Activated CD8-positive, alpha-beta memory T cell treated with anti-CD3 and anti-CD28 coated beads, Interleukin-2, amount 50 U/mL, for 4 hours (primary cell): ENCODE data around the gene COL26A1.

ENCODE experiments used
- DNase-seq: peaks from one replicate; pipeline ENCODE4 v3.0.0-alpha.2; 2020

The COL26A1 gene

DNA sequence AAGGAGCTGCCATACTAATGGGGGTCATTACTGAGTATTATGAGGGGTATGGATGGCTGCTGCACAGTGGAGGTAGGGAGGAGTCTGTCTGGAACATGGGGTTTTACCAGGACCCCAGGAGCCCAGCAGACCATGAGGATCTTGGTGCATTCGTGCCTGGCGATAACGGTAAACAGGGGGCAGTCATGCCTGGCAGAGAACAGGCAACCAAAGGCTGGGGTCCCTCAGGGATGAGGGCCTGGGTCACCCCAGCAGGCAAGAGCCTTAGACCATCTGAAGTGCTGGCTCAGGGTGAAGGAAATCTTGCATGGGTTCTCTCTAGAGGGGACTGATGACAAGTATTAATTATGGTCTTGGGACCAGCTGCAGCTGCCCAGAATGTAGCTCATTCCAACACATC is 220.3 kb downstream of the COL26A1 start:
- DNase-seq, result no peak

DNA sequence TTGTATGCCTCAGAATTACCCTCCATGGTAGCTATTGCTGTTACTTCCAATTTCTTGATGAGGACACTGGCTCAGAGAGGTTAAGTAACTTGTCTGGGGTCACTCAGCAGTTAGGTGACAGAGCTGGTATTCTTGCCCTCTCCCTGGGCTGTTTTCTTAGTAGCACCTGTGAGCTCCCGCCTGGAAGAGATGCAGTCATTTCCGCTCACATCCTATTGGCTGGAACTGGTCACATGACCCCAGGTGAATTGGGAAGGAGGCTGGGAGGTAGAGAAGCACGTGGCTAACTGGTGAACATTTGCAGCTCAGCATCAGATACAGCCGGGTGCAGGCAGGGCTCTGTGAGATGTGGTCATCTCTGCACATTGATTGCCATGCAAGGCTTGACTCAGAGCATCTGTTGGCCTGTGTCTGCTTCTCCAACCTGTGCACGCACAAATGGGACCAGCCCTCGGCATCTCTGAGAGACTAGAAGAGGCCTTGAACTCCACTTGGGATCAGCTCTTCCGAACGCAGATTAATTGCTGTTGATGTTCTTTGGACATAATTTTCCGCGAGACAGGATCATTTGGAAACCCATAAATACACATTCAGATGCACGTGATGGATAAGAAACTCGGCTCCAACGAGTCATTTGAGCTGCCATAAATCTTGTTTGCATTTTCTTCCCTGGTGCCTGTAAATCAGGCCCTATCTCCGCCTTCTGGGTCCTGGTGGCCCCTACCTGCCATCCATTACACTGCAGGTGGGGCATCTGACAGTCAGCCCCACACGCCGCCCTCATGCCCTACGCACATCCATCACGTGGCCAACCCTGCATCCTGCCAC is 223.6 kb downstream of the COL26A1 start:
- DNase-seq, result no peak

DNA sequence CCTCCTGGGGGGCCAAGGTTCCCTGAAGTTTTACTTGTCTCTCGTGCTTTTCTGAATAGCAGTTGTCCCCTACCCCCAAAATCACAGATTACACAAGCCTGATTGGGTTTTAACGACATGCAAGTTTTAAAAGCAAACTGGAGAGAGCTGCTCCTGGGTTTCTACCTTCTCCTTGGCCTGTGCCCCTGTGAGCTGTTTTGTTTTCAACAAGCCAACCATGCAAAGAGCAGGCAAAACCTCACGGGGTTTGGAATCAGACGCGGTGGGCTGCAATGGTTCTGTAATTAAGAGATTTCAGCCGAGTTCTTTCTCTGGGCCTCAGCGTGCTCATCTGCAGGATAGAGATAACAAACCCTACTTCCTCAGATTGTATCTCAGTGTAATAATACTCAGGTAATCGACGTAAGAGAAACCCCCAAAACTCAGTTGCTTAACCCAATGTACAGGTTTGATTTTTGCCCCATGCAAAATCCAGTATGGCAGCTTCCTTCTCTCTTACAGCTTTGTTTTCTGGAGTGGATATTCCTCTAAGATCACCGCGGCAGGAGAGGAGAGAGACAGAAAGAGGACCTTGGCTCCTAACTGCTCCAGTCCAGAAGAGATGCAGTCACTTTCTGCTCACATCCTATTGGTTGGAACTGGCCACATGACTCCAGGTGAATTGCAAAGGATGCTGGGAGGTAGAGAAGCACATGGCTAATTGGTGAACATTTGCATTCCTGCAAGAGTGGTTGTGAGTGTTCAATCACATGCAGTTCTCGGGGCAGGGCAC is 224.4 kb downstream of the COL26A1 start:
- no peak for DNase-seq

DNA sequence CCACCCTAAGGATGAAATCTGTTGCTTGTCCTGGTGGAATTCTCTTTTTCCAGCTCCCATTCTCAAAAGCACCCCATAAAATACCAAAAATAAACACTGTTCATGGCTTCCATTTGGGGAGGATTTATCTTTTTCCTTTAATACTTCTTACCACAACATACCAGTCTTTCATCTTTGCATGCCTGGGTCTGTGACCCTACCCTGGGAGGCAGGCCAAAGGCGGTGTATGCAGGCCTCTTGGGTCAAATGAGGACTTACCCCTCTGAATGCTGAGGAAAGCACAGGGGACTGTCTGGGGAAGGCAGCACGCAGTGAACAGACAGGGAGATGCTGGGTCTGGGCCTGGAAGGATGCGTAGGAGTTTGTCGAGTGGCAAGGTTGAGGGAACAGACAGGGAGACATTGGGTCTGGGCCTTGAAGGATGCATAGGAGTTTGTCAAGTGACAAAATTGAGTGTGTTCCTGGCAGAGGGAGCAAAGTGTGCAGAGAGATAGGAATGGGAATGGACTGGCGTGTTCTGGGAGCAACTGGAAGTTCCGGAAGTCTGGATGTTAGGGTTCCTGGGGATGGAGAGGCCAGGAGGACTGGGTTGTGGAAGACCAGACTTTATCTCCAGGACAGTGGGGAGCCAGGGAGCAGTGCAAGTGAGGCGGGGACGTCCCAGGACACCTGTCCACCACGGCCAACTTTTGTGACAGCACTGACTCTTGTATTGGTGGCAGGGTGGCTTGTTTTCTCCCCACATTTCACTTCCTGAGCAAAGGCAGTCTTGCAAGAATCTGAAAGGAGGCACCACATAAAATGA is 225.7 kb downstream of the COL26A1 start:
- DNase-seq, result no peak

- no peak for DNase-seq
Observed at GRCh38 chr7:101589052-101589451, 226.4 kb downstream of the COL26A1 start.

- no peak for DNase-seq
Observed at GRCh38 chr7:101589976-101590662, 227.4 kb downstream of the COL26A1 start.

DNA sequence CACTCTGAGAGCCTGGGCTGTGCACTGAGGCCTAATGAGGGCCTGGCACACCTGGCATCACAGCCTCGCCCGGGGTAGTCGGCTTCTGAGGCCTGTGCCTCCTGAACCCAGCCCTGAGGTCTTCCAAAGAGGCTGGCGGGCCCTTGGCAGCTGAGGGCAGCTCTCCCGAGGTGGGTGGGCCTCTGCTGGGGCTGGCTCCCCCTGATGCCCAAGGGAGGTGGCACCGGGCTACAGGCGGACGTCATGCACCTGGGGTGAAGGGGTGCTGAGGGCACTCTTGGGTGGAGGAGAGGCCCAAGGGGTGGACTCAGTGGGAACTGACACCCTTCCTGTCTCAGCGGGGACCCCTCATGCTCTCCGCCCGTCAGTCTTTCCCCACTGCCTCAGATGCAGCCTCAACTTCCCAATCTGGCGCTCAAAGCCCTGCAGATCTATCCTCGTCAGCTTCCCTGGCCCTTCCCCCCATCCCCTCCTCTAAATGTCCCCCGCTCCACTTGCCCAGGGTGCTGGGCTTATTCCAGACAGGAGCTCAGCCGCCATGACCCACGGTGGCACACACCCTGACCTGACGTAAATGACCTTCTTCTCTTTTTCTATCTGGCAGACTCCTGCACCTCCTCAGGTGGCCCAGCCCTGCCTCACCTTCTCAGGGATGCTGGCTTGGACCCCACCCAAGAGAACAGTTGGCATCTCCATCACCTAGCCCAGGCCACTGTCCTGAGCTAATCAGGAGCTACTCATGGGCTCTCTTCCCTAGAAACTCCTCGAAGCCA is 228.2 kb downstream of the COL26A1 start:
- DNase-seq, result no peak

DNA sequence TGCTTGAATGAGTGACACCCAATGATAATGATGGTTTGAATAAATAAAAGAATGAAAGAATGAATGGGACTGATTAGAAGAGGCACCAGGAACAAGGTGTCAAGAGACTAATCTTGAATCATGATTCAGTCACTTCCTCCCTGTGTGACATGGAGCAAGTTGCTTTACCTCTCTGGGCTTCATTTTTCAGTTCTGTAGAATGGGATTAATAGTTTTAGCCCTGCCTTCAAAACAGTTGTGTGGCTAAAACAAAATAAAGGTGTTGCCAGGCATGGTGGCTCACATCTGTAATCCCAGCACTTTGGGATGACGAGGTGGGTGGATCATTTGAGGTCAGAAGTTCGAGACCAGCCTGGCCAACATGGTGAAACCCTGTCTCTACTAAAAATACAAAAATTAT is 228.8 kb downstream of the COL26A1 start:
- no peak for DNase-seq

DNA sequence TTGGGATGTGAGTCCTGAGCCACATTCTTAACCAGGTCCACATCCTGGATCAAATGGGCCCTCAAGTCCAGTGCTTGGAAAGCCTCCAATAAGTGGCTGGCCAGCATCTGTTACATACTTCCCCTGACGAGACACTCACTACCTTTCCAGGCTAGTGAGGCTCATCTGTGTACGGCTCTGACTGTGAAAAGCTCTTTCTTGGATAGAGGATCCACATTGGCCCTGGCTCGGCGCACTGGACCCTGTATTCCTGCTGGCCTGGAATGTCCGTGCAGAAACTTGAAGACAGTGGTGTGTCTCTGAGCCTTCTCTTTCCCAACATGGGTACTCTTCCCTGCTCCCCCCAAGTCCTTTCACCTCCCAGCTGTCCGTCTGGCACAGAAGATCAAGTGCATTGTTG is 230.9 kb downstream of the COL26A1 start:
- DNase-seq, result no peak

DNA sequence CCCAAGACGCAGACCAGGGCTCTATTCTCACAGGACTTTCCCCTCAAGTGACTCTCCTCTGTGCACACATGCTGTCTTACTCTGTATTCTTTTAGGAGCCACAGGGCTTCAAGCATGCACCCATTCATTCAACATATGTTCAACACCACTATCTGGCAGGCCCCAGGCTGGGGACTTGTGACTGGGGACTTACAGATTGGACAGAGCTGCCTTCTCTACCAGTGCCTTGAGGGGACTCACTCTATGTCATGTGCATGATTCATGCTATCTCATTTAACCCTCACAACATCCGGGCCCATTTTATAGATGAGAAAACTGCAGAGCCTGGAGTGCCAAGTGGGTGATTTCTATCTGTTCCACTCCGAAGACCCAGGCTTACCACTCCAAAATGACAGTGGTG is 232.1 kb downstream of the COL26A1 start:
- DNase-seq, result no peak

GRCh38 chr7:101595246-101595645 is 232.6 kb downstream of the COL26A1 start:
- DNase-seq, result no peak

GRCh38 chr7:101595766-101596537 is 233.3 kb downstream of the COL26A1 start:
- DNase-seq, result no peak

DNA sequence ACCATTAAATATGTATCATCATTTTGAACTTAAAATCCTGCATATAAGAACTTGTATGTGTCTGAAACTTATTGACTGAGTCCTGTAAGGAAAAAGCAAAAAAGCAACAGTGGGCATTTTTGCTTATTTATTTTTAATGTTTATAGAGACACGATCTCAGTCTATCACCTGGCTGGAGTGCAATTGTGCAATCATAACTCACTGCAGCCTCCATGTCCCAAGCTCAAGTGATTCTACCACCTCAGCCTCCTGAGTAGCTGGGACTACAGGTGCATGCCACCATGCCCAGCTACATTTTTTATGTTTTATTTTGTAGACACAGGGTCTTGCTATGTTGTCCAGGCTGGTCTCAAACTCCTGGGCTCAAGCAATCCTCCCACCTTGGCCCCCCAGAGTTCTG is 234.2 kb downstream of the COL26A1 start:
- DNase-seq, result no peak

DNA sequence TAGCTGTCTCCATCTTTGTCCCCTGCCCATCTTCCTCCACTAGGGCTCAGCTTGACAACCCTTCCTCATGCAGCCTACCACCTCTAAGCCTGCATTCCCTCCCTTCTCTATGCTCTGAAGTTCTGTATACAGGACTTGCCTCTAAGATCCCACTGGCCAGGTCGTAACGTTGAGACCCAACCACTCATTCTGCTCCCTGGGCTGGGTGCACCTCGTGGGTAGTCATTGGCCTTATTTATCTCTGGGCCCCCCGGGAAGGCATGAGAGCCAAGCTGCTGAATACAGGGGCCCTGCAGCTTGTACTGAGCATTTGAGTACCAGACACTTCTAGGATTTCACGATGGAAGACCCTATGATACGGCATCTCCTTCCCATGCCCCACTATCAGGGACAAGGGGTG is 235.3 kb downstream of the COL26A1 start:
- no peak for DNase-seq

GRCh38 chr7:101598422-101598985 is 235.8 kb downstream of the COL26A1 start:
- DNase-seq, result no peak

DNA sequence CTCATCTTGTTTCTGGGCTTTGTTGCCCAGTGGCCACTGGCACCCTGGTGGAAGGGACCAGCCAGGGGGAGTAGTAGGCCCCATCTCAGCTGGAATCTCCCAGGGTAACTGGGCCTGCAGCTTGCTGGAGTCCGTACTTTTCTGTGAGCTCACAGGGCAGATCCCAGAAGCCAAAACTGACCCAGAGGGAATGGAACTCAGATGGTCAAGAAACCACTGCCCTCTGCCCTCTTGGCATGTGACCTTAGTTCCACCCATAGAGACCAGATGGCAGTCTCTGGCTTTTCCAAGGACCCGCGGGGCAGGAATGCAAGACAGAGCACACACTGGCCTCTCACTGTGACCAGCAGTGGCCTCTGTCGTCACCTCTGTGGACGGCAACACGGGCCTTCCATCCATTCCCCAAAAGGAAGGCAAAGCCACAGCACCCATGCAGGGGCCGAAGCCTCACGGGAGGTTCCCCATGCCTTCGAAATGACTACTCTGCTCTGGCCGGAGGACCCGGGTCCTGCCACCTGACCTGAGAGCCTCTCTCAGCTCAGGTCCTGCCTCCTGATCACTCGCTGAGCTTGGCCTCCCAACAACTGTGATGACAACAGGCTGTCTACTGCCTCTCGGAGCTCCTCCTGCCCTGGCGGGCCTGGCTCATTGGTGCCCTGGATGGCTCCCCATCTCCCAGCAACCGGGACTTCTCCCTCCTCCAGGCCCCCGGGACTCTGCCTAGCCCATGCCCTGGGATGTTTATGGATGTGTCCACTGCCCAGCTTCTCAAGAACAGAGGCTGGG is 236.5 kb downstream of the COL26A1 start:
- DNase-seq, result no peak

- no peak for DNase-seq
Observed at GRCh38 chr7:101599787-101600186, 237.1 kb downstream of the COL26A1 start.

DNA sequence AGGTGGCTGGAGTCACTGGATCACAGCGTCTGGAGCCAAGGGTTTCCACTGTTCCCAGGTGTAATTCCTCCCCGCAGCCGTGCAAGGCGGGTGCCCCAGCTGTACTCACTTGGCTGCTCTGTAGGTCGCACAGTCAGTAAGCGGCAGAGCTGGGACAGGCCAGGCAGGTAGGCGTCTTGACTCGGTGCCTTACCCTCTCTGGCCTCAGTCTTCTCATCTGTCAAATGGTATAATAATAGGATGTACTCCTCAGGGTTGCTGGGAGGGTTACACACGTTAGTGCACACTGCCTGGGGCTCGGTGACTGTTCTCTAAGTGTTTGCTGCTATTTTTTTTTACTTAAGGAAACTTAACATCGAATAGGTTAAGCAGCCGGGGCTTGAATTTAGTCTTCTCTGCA is 239.4 kb downstream of the COL26A1 start:
- no peak for DNase-seq

GRCh38 chr7:101602484-101603241 is 240.0 kb downstream of the COL26A1 start:
- DNase-seq, result peak; percentile 71
